Sciatic nerve (tissue), 2 donors: ENCODE measurements around the gene HOXC5. TPM values are rescaled to one million over a fixed set of nuclear protein-coding genes. Genes with fewer than 3 reads are reported as not detected.
A peak's percentile ranks its signal among the peaks of the same experiment; 100 is the strongest.

Source experiments
- ATAC-seq: fragments of 200-7000 bp; cut with Tn5 transposase; one replicate; pipeline ENCODE4 v1.9.1; 2020; ENCODE audit warnings: mild to moderate bottlenecking, moderate library complexity
- DNase-seq: peaks from one replicate; pipeline ENCODE4 v3.0.0-alpha.2; 2020; ENCODE audit warnings: low spot score
- intact Hi-C: fragments of 100-400 bp; cut with DNase I; formaldehyde crosslinking; loops from one replicate; pipeline ENCODE4 v1.14.2; 2022
- total RNA-seq: library from RNA; stranded (reverse); fragmentation: NEBNext Ultra II Directional; extraction: Animal tissue kit (Norgen Biotek cat#: 25700); gene quantifications from one replicate; pipeline ENCODE4 v1.2.1, GENCODE V29; 2021
- donor health status: DM: no; HTN: no; CAD: no.
- donor health status: DM: no; HTN: no; CAD: no.

HOXC5 gene
- total RNA-seq, 1 donor from 2014 or later: 5.6 TPM

- intact Hi-C loops: no loop called here
- ATAC-seq: peak; percentile 31
- no peak for DNase-seq
Measured at GRCh38 chr12:54016478-54016964, 16.3 kb upstream of the HOXC5 start.

GRCh38 chr12:54017027-54017788 is 15.6 kb upstream of the HOXC5 start:
- ATAC-seq: peak; percentile 33
- no peak for DNase-seq
- intact Hi-C loops: no loop called here

DNA sequence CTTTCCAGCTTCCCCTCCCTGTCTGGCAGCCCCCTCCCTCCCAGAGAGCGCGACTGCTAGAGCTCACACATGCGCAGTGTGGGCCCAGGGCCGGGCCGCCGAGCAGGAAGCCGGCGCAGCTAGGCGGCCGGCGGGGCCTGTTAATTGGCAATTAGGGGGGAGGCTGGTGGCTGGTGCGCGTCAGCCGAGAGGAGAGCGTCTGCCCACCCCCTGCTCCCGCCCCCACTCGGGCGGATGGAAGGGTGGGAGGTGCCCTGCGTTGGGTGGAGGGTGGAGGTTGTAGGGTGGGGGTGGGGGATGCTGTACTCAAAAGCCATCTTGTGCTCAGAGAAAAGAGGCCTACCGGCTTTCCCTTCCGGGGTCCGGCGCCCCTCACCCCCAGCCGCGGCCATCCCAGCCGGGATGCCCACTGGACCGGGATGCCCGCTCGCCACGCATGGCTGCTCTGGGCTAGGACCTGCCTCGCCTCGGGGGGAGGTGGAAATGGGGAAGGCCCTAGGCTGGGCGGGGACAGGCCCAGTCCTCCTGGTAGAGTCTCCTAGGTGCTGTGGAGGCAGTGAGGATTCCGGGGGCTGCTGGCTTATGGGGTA is 14.9 kb upstream of the HOXC5 start:
- DNase-seq: peak; percentile 95
- intact Hi-C loops: no loop called here
- peak; percentile 92 for ATAC-seq

- peak; percentile 52 for ATAC-seq
- intact Hi-C loops: no loop called here
- peak; percentile 89 for DNase-seq
Measured at GRCh38 chr12:54018468-54018984, 14.3 kb upstream of the HOXC5 start.

DNA sequence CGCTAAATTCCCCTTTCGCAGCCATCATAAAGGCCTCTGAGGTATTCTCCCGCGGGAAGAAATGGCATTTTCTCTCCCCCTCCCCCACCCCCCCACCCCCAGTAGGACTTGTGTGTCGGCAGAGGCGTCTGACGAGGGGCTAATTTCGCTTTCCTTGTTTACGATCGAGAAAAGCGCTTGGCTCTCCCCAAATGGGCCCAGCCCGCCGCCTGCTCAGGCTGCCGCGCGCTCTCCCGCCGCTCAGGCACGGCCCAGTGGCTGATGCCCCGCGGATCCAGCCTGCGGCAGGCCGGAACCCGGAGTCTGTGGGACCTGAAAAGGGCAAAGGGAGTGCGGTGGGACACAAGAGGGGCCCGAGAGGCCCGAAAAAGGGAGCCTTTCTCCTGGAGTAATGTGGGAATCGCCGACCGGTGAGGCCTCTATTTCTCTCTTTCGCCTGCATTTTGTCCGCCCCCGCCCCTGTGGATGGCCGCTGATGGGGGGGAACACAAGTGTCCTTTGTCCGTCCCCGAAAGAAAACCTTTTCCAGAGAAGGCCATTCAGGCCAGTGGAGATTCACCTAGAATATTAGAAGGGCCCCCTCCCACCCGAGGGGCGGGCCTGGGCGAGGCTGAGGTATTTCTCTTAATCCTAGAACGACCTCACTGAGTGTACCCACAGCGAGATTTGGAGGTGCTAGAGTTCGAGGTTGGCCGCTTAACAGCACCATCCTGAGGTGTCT is 13.6 kb upstream of the HOXC5 start:
- DNase-seq (no peak), ATAC-seq (peak; percentile 2)
- intact Hi-C loops: no loop called here

DNA sequence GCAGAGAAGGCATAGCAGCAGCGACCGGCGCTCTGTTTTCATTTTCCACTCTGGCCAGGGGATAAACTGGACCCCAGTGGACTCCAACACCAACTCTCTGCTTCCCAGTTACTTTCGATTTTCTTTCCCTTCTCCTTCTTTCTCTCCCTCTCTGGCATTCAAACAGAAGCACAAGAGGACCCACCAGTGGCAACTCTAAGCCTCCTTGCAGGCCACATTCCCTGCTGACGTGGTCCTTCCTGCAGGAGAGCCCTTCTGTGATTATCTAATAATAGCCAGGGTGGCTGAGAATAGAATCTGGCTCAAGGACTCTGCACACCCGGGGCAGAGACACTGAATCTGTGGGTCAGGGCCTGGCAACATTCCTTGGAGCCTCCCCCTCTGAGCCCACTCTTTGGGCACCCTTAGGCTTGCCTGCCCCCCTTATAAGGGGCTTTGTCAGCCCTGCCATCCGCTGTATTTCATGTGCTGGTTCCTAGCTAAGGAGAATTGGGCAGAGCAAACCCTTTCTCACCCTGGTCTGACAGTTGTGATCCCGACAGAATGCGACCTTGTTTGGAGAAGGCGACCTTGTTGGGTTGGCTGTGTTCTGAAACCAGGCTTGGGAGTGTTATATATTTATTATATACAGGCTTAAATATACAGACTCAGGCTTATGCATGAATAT is 12.8 kb upstream of the HOXC5 start:
- intact Hi-C loops: no loop called here
- DNase-seq: no peak
- ATAC-seq: no peak

- ATAC-seq (no peak), DNase-seq (no peak)
- intact Hi-C loops: no loop called here
Measured at GRCh38 chr12:54020591-54021405, 12.1 kb upstream of the HOXC5 start.

- ATAC-seq: no peak
- intact Hi-C loops: no loop called here
- DNase-seq: no peak
Measured at GRCh38 chr12:54021432-54022013, 11.3 kb upstream of the HOXC5 start.

DNA sequence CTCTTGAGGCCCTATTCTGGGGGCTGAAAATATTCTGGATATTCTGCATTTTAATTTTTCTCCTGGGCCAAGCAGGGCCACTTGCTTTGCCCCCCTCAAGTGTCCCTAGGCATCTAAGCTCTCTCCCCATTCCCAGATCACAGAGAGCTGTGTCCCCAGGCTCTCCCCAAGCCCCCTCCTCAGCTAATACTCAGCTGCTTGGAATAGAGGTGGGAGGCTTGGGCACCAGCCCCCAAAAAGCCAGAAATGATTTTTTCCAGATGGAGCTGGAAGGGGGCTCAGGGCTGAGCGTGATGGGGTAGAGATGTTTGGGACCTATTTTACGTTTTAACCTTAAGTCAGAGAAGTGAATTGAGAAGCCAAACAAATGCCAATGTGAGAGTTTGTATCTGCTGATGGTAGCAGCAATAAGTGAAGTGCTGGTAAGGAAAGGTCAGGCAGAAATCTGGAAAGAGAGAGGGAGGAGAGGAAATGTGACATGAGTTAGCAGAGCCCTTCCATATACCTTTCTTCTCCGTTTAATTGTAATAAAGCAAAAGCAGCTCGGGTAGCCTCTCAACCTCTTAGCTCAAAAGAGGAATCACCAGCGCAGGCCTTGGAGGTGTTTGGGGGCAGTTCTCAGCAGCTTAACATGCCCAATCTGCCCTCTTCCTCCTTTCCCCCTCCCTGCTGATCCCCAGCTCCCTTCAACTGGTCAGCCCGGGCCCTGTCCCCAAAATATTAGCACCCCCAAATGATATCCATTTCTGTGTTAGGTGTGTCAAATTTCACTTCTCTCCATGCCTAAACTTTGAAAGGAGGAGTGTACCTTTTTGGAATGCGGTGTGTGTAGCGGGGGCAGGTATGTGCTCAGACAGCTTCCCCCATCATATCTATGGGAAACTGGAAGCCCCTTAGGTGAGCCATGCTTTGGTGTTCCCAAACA is 9.6 kb upstream of the HOXC5 start:
- no peak for DNase-seq
- ATAC-seq: no peak
- intact Hi-C loops: no loop called here

GRCh38 chr12:54024127-54024526 is 8.7 kb upstream of the HOXC5 start:
- intact Hi-C loops: no loop called here
- ATAC-seq: no peak
- DNase-seq: no peak

DNA sequence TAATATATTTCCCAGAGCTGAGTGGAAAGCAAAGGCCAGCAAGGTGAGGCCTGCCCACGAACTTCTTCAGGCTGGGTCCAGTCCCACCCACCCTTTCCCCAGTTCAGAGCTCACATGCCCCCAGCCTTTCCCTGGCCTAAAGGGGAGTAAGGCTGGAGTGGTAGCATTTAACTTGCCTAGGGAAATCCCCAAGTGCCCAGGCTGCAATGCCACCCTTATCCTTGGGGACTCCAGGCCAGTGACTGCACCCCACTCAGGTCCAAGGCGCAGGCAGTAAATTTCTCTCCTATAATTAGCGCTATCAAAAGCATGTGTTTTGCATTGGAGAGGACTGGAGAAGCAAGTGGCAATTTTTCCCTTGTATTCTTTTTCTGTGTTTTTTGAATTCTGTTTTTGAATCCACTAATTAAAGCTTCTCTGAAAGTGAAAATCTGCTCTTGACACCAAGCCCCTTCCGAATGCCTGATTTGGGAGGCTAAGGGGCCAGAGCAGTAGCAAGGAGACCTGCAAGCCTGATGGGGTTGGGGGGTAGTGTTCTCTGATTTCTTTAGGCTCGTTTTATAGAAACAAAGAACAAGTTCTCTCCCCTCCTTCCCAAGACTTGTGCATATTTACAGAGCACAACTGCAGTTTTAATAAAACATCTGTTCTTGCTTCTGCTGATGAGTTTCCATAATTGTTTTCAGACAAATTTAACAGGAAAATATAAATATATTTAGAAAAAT is 8.1 kb upstream of the HOXC5 start:
- intact Hi-C loops: no loop called here
- ATAC-seq (no peak), DNase-seq (no peak)

DNA sequence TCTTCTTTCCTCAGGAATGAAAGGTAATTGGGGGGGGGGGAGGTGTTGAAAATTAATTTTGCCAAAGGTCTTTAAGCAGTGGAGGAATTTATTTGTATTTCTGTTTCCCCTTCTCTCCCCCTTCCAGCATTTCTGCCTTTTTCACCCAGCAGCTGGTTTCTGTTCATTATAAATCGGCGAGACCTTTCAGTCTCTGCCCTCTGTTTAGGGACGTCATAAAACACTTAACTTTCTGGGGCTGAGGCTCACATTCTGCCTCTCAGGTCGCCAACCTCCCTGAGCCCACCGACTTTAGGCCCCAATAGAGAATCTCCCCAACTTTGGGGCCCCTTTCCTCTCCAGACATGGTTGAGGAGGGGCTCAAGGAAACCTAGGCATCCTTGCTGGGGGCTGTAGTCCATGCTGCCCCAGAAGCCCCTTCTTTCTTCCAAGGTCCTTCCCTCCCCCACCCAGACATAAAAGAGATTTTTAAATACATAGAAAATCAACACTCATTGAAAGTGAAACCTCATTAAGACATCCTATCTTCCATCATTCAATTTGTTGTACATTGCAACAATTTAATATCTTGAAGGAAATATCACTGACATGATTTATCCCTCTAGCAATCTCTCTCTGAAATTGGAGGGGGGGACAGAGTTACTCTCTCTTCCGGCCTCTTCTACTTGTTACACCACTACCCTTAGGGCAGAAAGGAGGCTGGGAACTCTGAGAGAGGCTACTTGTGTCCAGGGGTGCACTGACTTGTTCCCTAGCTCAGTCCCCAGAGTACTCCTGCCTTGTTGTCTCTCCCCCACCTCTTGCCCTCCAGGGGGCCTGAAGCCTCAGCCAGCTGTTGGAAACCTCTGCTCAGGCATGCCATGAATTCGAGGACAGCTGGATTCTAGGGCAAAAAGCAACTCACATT is 7.1 kb upstream of the HOXC5 start:
- ATAC-seq (no peak), DNase-seq (no peak)
- intact Hi-C loops: loop anchor here (2.0 kb wide), 1 partner anchor 171 kb away; no protein-coding TSS in a partner anchor

- DNase-seq (no peak), ATAC-seq (no peak)
- intact Hi-C loops: loop anchor here (2.0 kb wide), 1 partner anchor 170 kb away; no protein-coding TSS in a partner anchor
Measured at GRCh38 chr12:54026640-54027441, 6.0 kb upstream of the HOXC5 start.

DNA sequence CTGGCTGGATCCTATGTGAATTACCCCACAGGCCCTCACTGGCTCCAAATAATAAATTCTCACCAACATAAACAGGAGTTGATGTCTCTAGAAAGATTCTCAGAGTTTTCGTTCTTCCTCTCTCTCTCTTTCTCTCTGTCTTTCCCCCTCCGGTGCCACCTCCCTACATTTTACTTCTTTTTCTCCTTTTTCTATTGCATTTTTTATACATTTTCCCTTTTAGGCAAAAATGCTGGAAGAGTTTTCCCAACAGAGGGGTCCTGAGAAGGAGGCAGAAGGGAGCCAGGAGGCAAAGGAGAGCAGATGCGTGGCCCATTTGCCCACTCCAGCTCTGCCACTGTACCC is 5.4 kb upstream of the HOXC5 start:
- intact Hi-C loops: loop anchor here (2.0 kb wide), 1 partner anchor 169 kb away; no protein-coding TSS in a partner anchor
- DNase-seq: no peak
- ATAC-seq: no peak
